ENCODE measurements around the gene CDH1.
"Not testable (repeated sequence)": the region's sequence is repeated elsewhere in the genome, so short reads cannot be mapped to it uniquely, and the experiment has no call there.

Gene CDH1

GRCh38 chr16:68762996-68763756 is 26.1 kb downstream of the CDH1 start:
- DNase-seq: peak; percentile 62

- no peak for DNase-seq
Observed at GRCh38 chr16:68764862-68765261, 27.8 kb downstream of the CDH1 start.

- DNase-seq: no peak
Observed at GRCh38 chr16:68767581-68767980, 30.5 kb downstream of the CDH1 start.

DNA sequence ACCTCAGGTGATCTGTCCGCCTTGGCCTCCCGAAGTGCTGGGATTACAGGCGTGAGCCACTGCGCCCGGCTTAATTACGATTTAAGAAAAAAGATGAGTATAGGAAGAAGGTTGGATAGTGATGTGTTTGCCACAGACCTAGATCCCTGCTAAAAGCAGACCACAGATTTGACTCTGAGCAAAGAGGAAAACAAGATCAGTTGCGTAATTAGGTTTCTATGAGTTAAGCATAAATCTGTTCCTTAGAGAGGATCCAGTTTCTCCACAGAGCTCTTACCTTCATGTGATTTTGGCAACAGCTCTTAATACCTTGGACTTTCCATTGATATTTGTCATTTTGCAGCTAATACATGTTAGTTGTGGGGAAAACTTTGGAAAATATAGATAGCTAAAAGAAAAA is 31.1 kb downstream of the CDH1 start:
- DNase-seq: no peak

DNA sequence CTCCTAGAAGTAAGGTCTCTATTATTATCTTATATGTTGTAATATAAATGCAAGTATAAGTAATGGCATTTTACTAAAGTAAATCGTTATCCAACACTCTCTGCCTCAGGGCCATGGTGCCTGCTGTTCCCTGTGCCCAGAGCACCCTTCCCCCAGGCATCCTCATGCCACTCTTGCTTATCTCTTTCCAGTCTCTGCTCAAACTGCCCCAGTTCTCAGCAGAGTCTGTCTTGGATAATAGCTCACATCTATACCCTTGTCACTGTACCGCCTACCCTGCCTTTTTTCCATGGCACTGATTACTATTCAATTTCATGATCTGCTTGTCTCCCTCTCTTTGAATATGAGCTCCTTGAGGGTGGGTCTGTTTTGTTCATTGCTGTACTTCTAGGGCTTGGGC is 31.7 kb downstream of the CDH1 start:
- no peak for DNase-seq

DNA sequence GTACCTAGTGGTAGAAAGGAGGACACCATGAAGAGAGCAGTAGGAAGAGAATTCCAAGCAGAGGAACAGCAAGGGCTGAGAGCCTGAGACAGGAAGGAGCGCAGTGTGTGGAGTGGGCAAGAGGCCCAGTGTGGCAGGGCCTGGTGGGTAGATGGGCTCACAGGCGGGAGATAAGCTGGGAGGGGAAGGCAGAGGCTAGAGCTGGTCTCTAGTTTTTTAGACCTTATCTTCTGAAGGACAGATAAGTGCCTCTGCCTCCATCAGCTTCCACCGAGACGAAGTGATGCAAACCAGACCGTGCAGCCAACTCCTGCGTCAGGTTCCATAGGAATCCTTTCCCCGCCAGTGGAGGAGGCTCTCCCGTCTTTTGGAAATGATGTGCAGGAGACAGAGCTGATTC is 33.6 kb downstream of the CDH1 start:
- no peak for DNase-seq

DNA sequence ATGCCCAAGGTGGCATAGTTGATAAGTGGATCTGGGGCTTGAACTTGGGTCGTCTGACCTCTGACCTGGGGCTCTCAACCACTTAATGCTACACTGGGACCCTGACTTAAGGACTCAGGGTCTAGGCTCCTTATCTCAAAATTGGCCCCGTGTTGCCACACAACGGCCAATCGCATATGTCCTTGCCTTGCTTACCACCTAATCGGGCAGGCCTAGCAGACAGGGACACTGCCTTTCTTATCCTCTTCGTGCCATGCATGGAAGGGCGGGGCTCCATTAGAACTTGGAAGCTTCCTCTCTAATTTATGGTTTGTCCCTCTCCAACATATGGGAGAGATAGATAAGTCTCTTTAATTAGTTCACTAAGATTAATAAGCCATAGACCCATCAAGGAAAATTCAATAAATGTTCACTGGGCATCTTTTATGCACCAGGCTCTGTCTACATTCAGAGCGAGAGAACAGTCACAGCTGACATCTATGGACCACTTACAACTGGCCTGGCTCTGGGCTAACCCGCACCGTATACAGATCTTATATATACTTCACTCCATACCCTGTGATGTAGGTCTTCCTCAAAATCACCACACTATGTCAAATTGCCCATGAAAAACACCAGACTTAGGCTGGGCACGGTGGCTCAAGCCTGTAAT is 35.1 kb downstream of the CDH1 start:
- DNase-seq: no peak

DNA sequence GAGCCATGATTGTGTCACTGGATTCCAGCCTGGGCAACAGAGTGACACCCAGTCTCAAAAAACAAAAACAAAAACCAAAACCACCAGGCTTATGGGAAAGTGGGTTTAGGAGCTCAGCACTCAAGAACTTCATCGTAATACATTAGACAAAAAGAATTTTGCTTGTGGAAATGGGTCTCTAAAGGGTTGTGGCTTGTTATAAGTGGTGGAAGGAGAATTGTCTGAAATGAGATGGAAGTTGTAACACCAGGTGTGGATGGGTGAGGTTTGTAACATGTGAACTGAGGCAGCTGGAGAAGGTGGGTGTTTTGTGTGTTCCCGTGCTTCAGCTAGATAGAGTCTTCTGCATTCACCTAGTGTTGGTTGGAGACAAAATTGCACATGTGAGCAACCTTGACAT is 35.8 kb downstream of the CDH1 start:
- DNase-seq: no peak

DNA sequence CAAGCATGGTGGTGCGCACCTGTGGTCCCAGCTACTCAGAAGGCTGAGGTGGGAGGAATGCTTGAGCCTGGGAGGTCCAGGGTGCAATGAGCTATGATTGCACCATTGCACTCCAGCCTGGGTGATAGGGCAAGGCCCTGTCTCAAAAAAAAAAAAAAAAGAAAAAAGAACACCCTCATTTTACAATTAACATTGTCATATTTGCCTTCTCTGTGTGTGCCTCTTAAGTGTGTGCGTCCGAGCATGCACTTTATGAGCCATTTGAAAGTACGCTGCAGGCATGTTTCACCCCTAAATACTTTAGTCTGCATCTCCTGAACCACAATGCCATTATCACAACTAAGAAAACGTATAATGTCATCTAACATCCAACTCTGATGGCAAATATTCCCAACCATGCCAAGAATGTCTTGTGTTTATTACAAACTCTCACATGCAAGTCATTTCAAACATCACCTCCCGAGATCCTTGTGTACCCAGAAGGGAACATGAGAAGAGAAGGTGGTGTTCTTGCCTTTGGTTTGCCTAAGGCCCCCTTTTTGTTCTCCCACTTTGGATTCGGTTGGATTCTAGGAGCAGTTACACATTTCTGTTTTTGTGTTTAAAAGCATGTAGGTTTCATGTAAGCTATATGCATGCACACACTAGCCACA is 38.0 kb downstream of the CDH1 start:
- DNase-seq: no peak

DNA sequence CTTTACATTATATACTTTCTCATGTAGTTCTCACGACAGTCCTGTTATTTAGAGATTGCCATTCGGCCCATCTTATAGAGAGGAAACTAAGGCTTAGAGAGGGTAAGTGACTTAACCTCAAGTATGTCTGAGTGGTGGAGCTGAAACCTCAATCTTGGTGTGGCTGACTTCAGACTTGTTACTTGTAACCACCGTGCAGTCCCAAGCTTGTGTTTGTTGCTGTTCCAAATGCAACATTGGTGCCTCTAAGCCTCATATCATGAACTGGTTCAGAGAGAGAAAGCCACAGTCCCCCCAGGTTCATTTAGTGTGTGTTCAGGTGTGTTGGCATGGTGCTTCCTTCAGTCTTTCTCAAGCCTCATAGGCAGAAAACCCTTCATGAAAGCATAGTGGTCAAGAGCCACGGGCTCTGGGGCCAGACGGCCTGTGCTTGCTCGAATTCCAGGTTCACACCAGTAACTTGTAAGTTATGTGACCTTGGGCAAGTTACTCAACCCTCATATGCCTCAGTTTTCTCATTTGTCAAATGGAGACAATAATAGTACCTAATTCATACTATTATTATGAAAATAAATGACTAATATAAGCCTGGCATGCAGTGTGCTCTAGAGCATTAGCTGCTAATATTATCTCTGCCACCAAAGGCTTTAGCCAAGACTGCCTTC is 39.9 kb downstream of the CDH1 start:
- DNase-seq: peak; percentile 40

DNA sequence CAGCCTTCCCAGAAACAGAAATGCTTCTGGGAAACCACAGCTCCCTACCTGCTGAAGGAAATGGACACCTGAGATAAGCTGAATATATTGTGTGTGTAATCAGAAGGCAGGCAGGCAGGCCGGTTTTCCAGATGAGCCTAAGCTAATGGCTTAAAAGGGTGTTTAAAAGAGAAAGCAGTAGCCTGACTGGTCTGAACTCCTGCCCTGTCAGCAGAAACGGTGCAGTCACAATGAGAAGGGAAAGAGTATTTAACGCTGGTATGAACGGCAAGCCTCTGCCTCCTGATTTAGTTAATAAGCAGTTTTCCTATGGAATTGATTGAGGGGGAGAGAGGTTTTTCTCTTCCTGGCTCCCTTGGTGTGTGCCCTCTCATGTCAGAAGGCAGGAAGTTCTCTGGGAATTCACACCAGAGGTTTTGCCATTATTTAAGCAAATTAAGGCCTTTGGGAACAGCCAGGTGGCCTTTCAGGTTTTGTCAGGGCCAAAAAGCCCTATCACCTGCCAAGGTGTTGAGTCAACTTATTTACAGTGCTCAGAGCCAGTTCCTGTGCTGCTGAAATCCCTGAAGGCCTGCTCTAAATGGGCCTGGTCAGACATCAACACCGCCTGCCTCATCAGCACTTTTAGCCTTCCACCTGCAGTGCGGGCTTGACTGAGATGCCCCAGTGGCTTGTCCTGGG is 41.6 kb downstream of the CDH1 start:
- no peak for DNase-seq

DNA sequence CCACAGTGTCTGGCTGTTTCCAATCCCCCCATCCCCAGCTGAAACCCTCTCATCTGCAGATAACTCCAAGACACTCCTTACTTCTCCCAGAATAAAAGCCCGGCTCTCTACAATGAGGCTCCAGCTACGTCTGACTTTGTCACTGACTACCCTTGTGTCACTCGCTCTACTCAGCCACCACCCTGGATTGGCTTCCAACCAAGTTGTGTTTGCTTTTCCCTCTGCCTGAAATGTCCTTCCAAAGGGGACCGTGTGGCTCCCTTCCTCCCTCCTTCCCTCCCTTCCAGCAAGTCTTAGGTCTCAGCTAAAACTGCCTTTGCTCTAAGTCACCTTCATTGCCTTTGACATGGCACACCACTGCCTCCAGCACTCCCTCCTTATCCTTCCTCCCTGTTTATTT is 42.8 kb downstream of the CDH1 start:
- DNase-seq: no peak

DNA sequence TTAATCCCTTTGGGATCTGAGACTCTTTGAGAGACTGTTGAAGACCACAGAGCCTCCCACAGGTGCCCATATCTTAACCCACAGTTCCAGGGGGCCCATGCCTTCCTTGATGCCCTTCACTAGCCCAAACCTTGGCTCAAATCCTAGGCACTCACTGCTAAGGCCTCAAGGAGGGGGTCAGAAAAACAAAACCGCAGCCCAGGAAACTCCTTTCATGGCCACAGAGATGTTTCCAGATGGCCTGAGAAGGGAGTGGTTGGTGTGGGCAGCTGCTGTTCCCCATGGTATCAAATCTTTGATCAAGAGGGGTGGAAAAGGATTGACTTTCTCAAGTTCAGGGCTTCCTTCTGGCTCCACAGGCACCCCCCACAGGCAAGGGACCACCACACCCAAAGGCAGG is 44.7 kb downstream of the CDH1 start:
- no peak for DNase-seq

DNA sequence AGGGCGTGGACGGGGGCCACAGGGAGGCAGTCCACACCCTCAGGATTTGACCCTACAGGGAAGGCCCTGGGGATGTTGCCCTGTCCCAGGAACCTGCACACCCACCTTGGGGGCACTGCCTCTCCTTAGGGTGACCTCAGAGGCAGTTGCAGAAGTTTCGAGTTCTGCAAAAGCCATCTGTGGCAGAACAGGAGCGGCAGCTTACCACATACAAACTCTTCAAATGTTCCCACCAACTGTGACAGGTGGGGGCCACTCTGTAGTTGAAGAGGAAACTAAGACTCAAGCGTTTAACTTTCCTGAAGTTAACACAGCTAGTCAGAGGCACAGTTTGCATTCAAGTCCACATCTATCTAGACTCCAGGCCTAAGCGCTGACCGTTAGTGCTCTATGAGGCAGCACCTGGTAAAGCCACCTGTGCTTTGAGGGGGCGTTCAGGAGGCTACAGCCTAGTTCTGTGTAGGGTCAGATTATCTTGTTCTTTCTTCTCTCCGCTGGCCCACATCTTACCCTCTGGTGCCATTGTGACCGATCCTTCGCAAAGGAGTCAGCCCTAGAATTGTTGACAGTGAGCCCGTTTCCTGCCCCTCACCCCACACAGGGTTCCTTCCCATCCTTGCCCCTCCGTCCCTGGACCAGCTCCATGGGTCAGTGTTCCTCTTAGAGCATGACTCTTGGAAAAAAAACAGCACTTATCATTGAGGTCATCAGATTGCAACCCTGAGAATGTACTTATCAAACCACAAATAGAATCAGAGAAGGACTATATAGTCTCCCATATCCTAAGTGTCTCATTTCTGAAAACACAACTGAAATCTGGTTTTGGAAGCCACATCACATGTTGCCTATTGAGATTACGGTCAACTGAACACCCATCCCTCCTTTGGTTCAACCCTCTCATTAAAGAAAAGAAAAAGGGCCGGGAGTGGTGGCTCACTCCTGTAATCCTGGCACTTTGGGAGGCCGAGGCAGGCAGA is 45.4 kb downstream of the CDH1 start:
- DNase-seq: no peak

GRCh38 chr16:68784226-68784625 is 47.1 kb downstream of the CDH1 start:
- DNase-seq: no peak

GRCh38 chr16:68784721-68785120 is 47.6 kb downstream of the CDH1 start:
- DNase-seq: no peak

DNA sequence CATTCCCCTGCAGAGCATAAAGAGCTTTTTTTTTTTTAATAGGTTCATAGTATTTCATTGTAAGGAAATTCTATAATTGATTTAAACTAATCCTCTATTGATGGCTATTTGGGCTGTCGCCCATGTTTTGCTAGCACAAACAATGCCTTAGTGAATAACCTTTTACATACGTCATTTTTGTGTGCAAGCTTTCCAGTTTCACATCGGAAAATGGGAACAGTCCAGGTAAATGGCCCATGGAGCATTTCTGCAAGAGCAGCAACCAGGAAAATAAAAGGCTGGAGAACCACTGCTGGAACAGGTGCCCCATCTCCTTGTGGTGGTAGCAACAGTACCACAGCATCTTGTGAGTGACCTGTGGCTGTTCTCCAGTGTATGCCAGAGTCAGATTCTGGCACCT is 48.6 kb downstream of the CDH1 start:
- DNase-seq: no peak

GRCh38 chr16:68786685-68787418 is 49.8 kb downstream of the CDH1 start:
- peak; percentile 55 for DNase-seq

DNA sequence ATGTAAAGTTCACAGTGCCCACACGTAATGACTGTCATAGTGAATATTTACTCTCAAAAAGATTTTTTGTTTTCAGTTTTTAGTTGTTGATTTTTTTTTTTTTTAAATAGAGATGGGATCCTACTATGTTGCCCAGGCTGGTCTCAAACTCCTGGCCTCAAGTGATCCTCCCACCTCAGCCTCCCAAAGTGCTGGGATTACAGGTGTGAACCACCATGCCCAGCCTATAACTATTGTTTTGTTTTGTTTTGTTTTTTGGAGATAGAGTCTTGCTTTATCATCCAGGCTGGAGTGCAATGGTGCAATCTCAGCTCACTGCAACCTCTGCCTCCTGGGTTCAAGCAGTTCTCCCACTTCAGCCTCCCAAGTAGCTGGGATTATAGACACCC is 50.3 kb downstream of the CDH1 start:
- not testable (repeated sequence) for DNase-seq

GRCh38 chr16:68790130-68790761 is 53.2 kb downstream of the CDH1 start:
- peak; percentile 59 for DNase-seq

DNA sequence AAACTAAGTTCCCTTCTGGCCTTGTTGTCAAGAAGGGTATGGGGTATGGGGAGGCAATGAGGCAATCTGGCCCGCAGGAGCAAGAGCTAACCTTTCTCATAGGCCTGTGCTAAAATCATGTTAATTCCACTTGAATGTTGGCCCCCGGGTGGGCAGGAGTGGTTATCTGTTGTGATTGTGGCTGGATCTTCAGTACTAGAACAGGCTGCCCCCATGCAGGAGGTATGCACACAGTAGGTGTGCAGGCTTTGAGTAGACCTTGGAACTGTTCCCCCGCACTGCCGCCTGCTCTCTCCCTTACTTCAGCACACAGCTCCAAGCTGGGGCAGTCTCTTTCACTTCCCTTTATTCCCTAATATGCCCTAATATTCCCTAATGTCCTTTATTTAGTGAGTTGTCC is 53.9 kb downstream of the CDH1 start:
- DNase-seq: no peak
